T-helper 17 cell (primary cell): Measurements from ENCODE around the gene TAF10. TPM values are rescaled to one million over a fixed set of nuclear protein-coding genes. Genes with fewer than 3 reads are reported as not detected.
A peak's percentile ranks its signal among the peaks of the same experiment; 100 is the strongest.

Experiments
- ATAC-seq: fragments of 150-1000 bp; cut with Tn5 transposase; 2 replicates; pipeline ENCODE4 v1.10.0; 2021; ENCODE audit warnings: mild to moderate bottlenecking, moderate library complexity
- DNase-seq, 3 donors: peaks; one replicate each; pipeline versions ENCODE4 v3.0.0 to v3.0.0-alpha.2; 2020 to 2021
- H3K9me3 ChIP-seq: one replicate; pipeline ENCODE4 v1.7.0; 2013; ENCODE audit warnings: low read length, mild to moderate bottlenecking; ENCODE audit not compliant: control insufficient read depth, poor library complexity, severe bottlenecking
- H3K27ac Mint-ChIP-seq: one replicate; pipeline ENCODE4 v1.8.0; 2022; ENCODE audit warnings: mild to moderate bottlenecking, moderate library complexity, mixed read lengths
- H3K27me3 Mint-ChIP-seq: one replicate; pipeline ENCODE4 v1.8.0; 2022; ENCODE audit warnings: mixed read lengths
- H3K36me3 Mint-ChIP-seq: one replicate; pipeline ENCODE4 v1.8.0; 2022; ENCODE audit warnings: low read depth, mixed read lengths
- H3K4me1 Mint-ChIP-seq: one replicate; pipeline ENCODE4 v1.8.0; 2022; ENCODE audit warnings: mild to moderate bottlenecking, mixed read lengths
- H3K4me3 Mint-ChIP-seq: one replicate; pipeline ENCODE4 v1.8.0; 2022; ENCODE audit warnings: mild to moderate bottlenecking, moderate library complexity, mixed read lengths
- total RNA-seq, 4 donors: library from RNA in 2 of 4; stranded (reverse) in 2 of 4; gene quantifications; one replicate each; pipeline ENCODE4 v1.2.3 and lab custom pipeline; 2022 to 2026

Gene TAF10
- total RNA-seq, 2 donors from 2014 or later = 124 to 132 TPM

GRCh38 chr11:6604790-6605189 lies 7.2 kb downstream of the TAF10 start:
- Mint-ChIP-seq H3K27ac (no peak overlapping the region), H3K27me3 (no peaks in the 10 kb centered on the region), H3K4me3 (no peak overlapping the region), H3K4me1 (peaks cover 30% of the 10 kb centered on the region), H3K36me3 (peaks cover 3% of the 10 kb centered on the region)
- DNase-seq (no peak), ATAC-seq (no peak)
- H3K9me3 ChIP-seq = no peaks in the 10 kb centered on the region

GRCh38 chr11:6604081-6604626 lies 7.9 kb downstream of the TAF10 start:
- no peaks in the 10 kb centered on the region for H3K9me3 ChIP-seq
- H3K27me3 Mint-ChIP-seq = no peaks in the 10 kb centered on the region
- H3K36me3 Mint-ChIP-seq = peaks cover 6% of the 10 kb centered on the region
- ATAC-seq (peak; percentile 74), DNase-seq (peak in 2 of 3 donors; percentile 31 to 40)
- peaks cover 35% of the 10 kb centered on the region for H3K4me1 Mint-ChIP-seq
- no peak overlapping the region for H3K27ac Mint-ChIP-seq
- H3K4me3 Mint-ChIP-seq = no peak overlapping the region

- H3K9me3 ChIP-seq = no peaks in the 10 kb centered on the region
- peaks cover 6% of the 10 kb centered on the region for H3K36me3 Mint-ChIP-seq
- no peaks in the 10 kb centered on the region for H3K27me3 Mint-ChIP-seq
- H3K27ac Mint-ChIP-seq = no peak within 1 kb of the TSS
- DNase-seq = peak; percentile 75 to 81 (median 75)
- peaks cover 35% of the 10 kb centered on the region for H3K4me1 Mint-ChIP-seq
- peak; percentile 84 for ATAC-seq
- no peak within 1 kb of the TSS for H3K4me3 Mint-ChIP-seq
Measured at GRCh38 chr11:6603287-6604080, 8.5 kb downstream of the TAF10 start, which contains the start of the genes ILK and RRP8. TSS of gene ILK (plus strand) at chr11:6603774. CDS start at chr11:6604272, 498 bp downstream. TSS of gene RRP8 (minus strand) at chr11:6603616. CDS start at chr11:6603502, 114 bp downstream.

GRCh38 chr11:6602096-6602940 lies 9.7 kb downstream of the TAF10 start:
- no peaks in the 10 kb centered on the region for H3K9me3 ChIP-seq
- Mint-ChIP-seq H3K27ac (no peak overlapping the region), H3K4me3 (no peak overlapping the region), H3K4me1 (peaks cover 40% of the 10 kb centered on the region), H3K36me3 (peaks cover 14% of the 10 kb centered on the region), H3K27me3 (no peaks in the 10 kb centered on the region)
- DNase-seq = no peak
- no peak for ATAC-seq

- ATAC-seq (no peak), DNase-seq (no peak)
- Mint-ChIP-seq H3K27ac (no peak overlapping the region), H3K4me1 (peaks cover 36% of the 10 kb centered on the region), H3K27me3 (no peaks in the 10 kb centered on the region), H3K36me3 (peaks cover 16% of the 10 kb centered on the region), H3K4me3 (no peak overlapping the region)
- no peaks in the 10 kb centered on the region for H3K9me3 ChIP-seq
Measured at GRCh38 chr11:6601041-6601461, 11.0 kb downstream of the TAF10 start.

GRCh38 chr11:6599881-6600390 lies 12.1 kb downstream of the TAF10 start:
- Mint-ChIP-seq H3K4me1 (peaks cover 38% of the 10 kb centered on the region), H3K36me3 (peaks cover 17% of the 10 kb centered on the region), H3K4me3 (no peak overlapping the region), H3K27ac (peak overlapping the region; percentile 29), H3K27me3 (no peaks in the 10 kb centered on the region)
- H3K9me3 ChIP-seq = no peaks in the 10 kb centered on the region
- DNase-seq (no peak), ATAC-seq (no peak)

GRCh38 chr11:6599449-6599848 lies 12.6 kb downstream of the TAF10 start:
- no peaks in the 10 kb centered on the region for H3K9me3 ChIP-seq
- Mint-ChIP-seq H3K4me3 (no peak overlapping the region), H3K27ac (peak overlapping the region; percentile 29), H3K36me3 (peaks cover 17% of the 10 kb centered on the region), H3K4me1 (peaks cover 39% of the 10 kb centered on the region), H3K27me3 (no peaks in the 10 kb centered on the region)
- DNase-seq (no peak), ATAC-seq (no peak)

- H3K27ac Mint-ChIP-seq = peak overlapping the region; percentile 68
- H3K9me3 ChIP-seq = no peaks in the 10 kb centered on the region
- no peak for ATAC-seq
- H3K27me3 Mint-ChIP-seq = no peaks in the 10 kb centered on the region
- peaks cover 47% of the 10 kb centered on the region for H3K4me1 Mint-ChIP-seq
- H3K4me3 Mint-ChIP-seq = no peak overlapping the region
- H3K36me3 Mint-ChIP-seq = peaks cover 17% of the 10 kb centered on the region
- DNase-seq = no peak
Measured at GRCh38 chr11:6598555-6598954, 13.5 kb downstream of the TAF10 start.

- Mint-ChIP-seq H3K36me3 (peaks cover 19% of the 10 kb centered on the region), H3K4me1 (peaks cover 42% of the 10 kb centered on the region), H3K27me3 (no peaks in the 10 kb centered on the region), H3K27ac (peak overlapping the region; percentile 65), H3K4me3 (no peak overlapping the region)
- ATAC-seq = no peak
- H3K9me3 ChIP-seq = no peaks in the 10 kb centered on the region
- DNase-seq = no peak
Measured at GRCh38 chr11:6596239-6596877, 15.7 kb downstream of the TAF10 start.

- H3K36me3 Mint-ChIP-seq = peaks cover 15% of the 10 kb centered on the region
- no peak for ATAC-seq
- peaks cover 37% of the 10 kb centered on the region for H3K4me1 Mint-ChIP-seq
- DNase-seq = no peak
- no peak overlapping the region for H3K4me3 Mint-ChIP-seq
- H3K9me3 ChIP-seq = no peaks in the 10 kb centered on the region
- no peaks in the 10 kb centered on the region for H3K27me3 Mint-ChIP-seq
- H3K27ac Mint-ChIP-seq = peak overlapping the region; percentile 79
Measured at GRCh38 chr11:6594142-6594768, 17.8 kb downstream of the TAF10 start.

GRCh38 chr11:6588018-6588417 lies 24.0 kb downstream of the TAF10 start:
- Mint-ChIP-seq H3K4me1 (peaks cover 6% of the 10 kb centered on the region), H3K4me3 (no peak overlapping the region), H3K27ac (peak overlapping the region; percentile 59), H3K27me3 (no peaks in the 10 kb centered on the region), H3K36me3 (peaks cover 10% of the 10 kb centered on the region)
- no peaks in the 10 kb centered on the region for H3K9me3 ChIP-seq
- no peak for ATAC-seq
- no peak for DNase-seq

- DNase-seq = no peak
- Mint-ChIP-seq H3K4me1 (peaks cover 6% of the 10 kb centered on the region), H3K27ac (peak overlapping the region; percentile 59), H3K4me3 (no peak overlapping the region), H3K36me3 (peaks cover 10% of the 10 kb centered on the region), H3K27me3 (no peaks in the 10 kb centered on the region)
- ATAC-seq = no peak
- no peaks in the 10 kb centered on the region for H3K9me3 ChIP-seq
Measured at GRCh38 chr11:6587360-6587953, 24.6 kb downstream of the TAF10 start.
